ENCODE data around the gene PTPRG.

GRCh38 chr3:62025913-62026312 is 464.5 kb downstream of the PTPRG start:
- TF ChIP-seq, protein P1, sequence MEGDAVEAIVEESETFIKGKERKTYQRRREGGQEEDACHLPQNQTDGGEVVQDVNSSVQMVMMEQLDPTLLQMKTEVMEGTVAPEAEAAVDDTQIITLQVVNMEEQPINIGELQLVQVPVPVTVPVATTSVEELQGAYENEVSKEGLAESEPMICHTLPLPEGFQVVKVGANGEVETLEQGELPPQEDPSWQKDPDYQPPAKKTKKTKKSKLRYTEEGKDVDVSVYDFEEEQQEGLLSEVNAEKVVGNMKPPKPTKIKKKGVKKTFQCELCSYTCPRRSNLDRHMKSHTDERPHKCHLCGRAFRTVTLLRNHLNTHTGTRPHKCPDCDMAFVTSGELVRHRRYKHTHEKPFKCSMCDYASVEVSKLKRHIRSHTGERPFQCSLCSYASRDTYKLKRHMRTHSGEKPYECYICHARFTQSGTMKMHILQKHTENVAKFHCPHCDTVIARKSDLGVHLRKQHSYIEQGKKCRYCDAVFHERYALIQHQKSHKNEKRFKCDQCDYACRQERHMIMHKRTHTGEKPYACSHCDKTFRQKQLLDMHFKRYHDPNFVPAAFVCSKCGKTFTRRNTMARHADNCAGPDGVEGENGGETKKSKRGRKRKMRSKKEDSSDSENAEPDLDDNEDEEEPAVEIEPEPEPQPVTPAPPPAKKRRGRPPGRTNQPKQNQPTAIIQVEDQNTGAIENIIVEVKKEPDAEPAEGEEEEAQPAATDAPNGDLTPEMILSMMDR (conservative IDR thresholded peaks at IDR 0.05 in 1 of 2, IDR thresholded peaks at IDR 0.05 in 1 of 2; ENCODE audit: low read depth in 1 of 2, low read length in 2 of 2): no peak
- TF ChIP-seq EZH2 (IDR thresholded peaks at IDR 0.05; ENCODE audit: low read length, missing control alignments): no peak
